Dermis lymphatic vessel endothelial cell (primary cell): ENCODE results near the gene PRAMEF2. TPM values are rescaled to one million over a fixed set of nuclear protein-coding genes. Genes with fewer than 3 reads are reported as not detected.

ENCODE experiments used
- total RNA-seq: library from RNA; depleted of rRNA; stranded (reverse); fragments of >200 nt; gene quantifications from 2 replicates; pipeline ENCODE4 v1.2.1, GENCODE V29; 2014

PRAMEF2 gene, protein sequence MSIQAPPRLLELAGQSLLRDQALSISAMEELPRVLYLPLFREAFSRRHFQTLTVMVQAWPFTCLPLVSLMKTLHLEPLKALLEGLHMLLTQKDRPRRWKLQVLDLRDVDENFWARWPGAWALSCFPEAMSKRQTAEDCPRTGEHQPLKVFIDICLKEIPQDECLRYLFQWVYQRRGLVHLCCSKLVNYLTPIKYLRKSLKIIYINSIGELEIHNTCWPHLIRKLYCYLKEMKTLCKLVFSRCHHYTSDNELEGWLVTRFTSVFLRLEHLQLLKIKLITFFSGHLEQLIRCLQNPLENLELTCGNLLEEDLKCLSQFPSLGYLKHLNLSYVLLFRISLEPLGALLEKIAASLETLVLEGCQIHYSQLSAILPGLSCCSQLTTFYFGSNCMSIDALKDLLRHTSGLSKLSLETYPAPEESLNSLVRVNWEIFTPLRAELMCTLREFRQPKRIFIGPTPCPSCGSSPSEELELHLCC
- total RNA-seq = not detected in 2 replicates

GRCh38 chr1:12856786-12857185 lies at the start of gene PRAMEF2:
Gene PRAMEF2 (plus strand): TSS chr1:12857086. CDS start chr1:12859010, 1,924 bp downstream.

DNA sequence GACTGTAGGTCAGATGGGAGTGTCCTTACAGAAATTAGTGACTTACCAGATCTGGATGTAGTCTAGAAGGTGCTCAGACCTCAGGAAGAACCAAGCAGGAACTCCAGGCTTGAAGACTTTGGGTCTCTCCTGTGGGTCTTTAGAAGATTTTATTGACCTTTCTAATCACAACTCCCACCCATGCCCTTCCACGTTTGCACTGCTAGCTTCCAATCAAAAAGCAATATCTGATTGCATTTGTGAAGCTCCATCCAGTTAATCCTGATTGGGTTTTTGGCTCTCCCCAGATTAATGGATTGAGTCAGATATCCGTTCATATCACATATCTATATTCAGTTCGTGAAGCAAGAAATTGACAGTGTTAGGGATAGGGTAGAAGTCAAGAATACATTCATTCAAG lies 25.6 kb upstream of the PRAMEF2 start, which contains the start of gene PRAMEF11:
Gene PRAMEF11 (minus strand): TSS at position 101 of the 400 bp plus-strand sequence. CDS start 2,621 bp downstream, outside the sequence.

DNA sequence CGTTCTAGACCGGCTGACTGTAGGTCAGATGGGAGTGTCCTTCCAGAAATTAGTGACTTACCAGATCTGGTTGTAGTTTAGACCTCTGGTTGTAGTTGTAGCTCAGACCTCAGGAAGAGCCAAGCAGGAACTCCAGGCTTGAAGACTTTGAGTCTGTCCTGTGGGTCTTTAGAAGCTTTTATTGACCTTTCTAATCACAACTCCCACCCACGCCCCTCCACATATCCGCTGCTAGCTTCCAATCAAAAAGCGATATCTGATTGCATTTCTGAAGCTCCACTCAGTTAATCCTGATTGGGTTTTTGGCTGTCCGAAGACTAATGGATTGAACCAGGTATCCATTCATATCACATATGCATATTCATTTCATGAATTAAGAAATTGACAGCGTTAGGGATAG lies 8.3 kb upstream of the PRAMEF2 start, which contains the start of gene HNRNPCL1:
Gene HNRNPCL1 (minus strand): TSS at position 101 of the 400 bp plus-strand sequence. CDS start 431 bp downstream, outside the sequence.

GRCh38 chr1:12886101-12886500 lies 29.2 kb downstream of the PRAMEF2 start, which contains the start of gene PRAMEF4:
Gene PRAMEF4 (minus strand): TSS chr1:12886201. CDS start chr1:12883394, 2,807 bp downstream.

GRCh38 chr1:12898170-12898569 lies 41.3 kb downstream of the PRAMEF2 start, which contains the start of gene PRAMEF10:
Gene PRAMEF10 (minus strand): TSS chr1:12898270. CDS start chr1:12895847, 2,423 bp downstream.

Other genes with a start within 250 kb of the PRAMEF2 start
- gene DHRS3, start 238.9 kb upstream of the PRAMEF2 start, total RNA-seq = 44.2 and 113 TPM in 2 replicates
- not detected in 2 replicates for gene AADACL4, start 213.0 kb upstream of the PRAMEF2 start, total RNA-seq
- gene AADACL3, start 141.0 kb upstream of the PRAMEF2 start, total RNA-seq = not detected in 2 replicates
- gene CFAP107, start 110.9 kb upstream of the PRAMEF2 start, total RNA-seq = under 0.01 TPM in 1 of 2 replicates, not detected in the other
- not detected in 2 replicates for gene PRAMEF12, start 83.3 kb upstream of the PRAMEF2 start, total RNA-seq
- gene PRAMEF1, start 65.7 kb upstream of the PRAMEF2 start, total RNA-seq = under 0.01 TPM in 1 of 2 replicates, not detected in the other
- not detected in 2 replicates for gene PRAMEF11, start 25.7 kb upstream of the PRAMEF2 start, total RNA-seq
- gene HNRNPCL1, start 8.4 kb upstream of the PRAMEF2 start, total RNA-seq = not detected in 2 replicates
- not detected in 2 replicates for gene PRAMEF4, start 29.1 kb downstream of the PRAMEF2 start, total RNA-seq
- gene PRAMEF10, start 41.2 kb downstream of the PRAMEF2 start, total RNA-seq = not detected in 2 replicates
- not detected in 2 replicates for gene PRAMEF7, start 59.5 kb downstream of the PRAMEF2 start, total RNA-seq
- gene PRAMEF6, start 90.5 kb downstream of the PRAMEF2 start, total RNA-seq = not detected in 2 replicates
- gene PRAMEF27, start 199.5 kb downstream of the PRAMEF2 start, total RNA-seq = not detected in 2 replicates
- not detected in 2 replicates for gene HNRNPCL3, start 203.7 kb downstream of the PRAMEF2 start, total RNA-seq
- not detected in 2 replicates for gene PRAMEF25, start 213.7 kb downstream of the PRAMEF2 start, total RNA-seq